Ectodermal cell (in vitro differentiated cells): ENCODE data around the gene TNFAIP8.

ENCODE experiments used
- H3K27ac ChIP-seq: 2 replicates; pipeline ENCODE4 v1.7.0; 2013; ENCODE audit warnings: mild to moderate bottlenecking, low read depth, low read length; ENCODE audit not compliant: insufficient read depth, poor library complexity, severe bottlenecking
- H3K27me3 ChIP-seq: 2 replicates; pipeline ENCODE4 v1.7.0; 2013; ENCODE audit warnings: mild to moderate bottlenecking, low read length; ENCODE audit not compliant: insufficient read depth, control insufficient read depth, poor library complexity, severe bottlenecking
- H3K36me3 ChIP-seq: one replicate; pipeline ENCODE4 v1.7.0; 2013; ENCODE audit warnings: low read length; ENCODE audit not compliant: control insufficient read depth, insufficient read depth
- H3K4me1 ChIP-seq: one replicate; pipeline ENCODE4 v1.7.0; 2013; ENCODE audit warnings: low read length; ENCODE audit not compliant: control insufficient read depth, insufficient read depth
- H3K4me3 ChIP-seq: 2 replicates; pipeline ENCODE4 v1.7.0; 2013; ENCODE audit warnings: low read depth, low read length, control low read depth; ENCODE audit not compliant: insufficient read depth
- H3K9me3 ChIP-seq: 2 replicates; pipeline ENCODE4 v1.7.0; 2013; ENCODE audit warnings: mild to moderate bottlenecking, low read length, moderate library complexity; ENCODE audit not compliant: control insufficient read depth
- WGBS, 2 experiments: methylation state at CpG; one replicate each; pipeline ENCODE4 v1.1.7; 2013; ENCODE audit warnings: missing lambda C conversion rate in 2 of 2; 5-methylcytosine and 5-hydroxymethylcytosine counted together

The TNFAIP8 gene

GRCh38 chr5:119379096-119379495 lies 23.3 kb downstream of the TNFAIP8 start:
- no peaks in the 10 kb centered on the region for H3K9me3 ChIP-seq
- no peaks in the 10 kb centered on the region for H3K36me3 ChIP-seq
- H3K4me1 ChIP-seq: no peaks in the 10 kb centered on the region
- H3K4me3 ChIP-seq: no peak overlapping the region
- no peaks in the 10 kb centered on the region for H3K27me3 ChIP-seq
- 83 to 89% methylated on average over 2 of the region's 2 CpGs for WGBS, 2 experiments
- no peak overlapping the region for H3K27ac ChIP-seq

- Histone ChIP-seq H3K36me3 (no peaks in the 10 kb centered on the region), H3K9me3 (no peaks in the 10 kb centered on the region), H3K27ac (no peak overlapping the region), H3K27me3 (no peaks in the 10 kb centered on the region), H3K4me1 (no peaks in the 10 kb centered on the region), H3K4me3 (no peak overlapping the region)
- WGBS, 2 experiments: 85 to 100% methylated on average over 2 of the region's 2 CpGs
Observed at GRCh38 chr5:119379942-119380547, 24.2 kb downstream of the TNFAIP8 start.

GRCh38 chr5:119382169-119382568 lies 26.4 kb downstream of the TNFAIP8 start:
- Histone ChIP-seq H3K4me1 (no peaks in the 10 kb centered on the region), H3K27me3 (no peaks in the 10 kb centered on the region), H3K27ac (no peak overlapping the region), H3K36me3 (no peaks in the 10 kb centered on the region), H3K9me3 (no peaks in the 10 kb centered on the region), H3K4me3 (no peak overlapping the region)
- WGBS, 2 experiments: 100% methylated on average over 1 of the region's 3 CpGs

GRCh38 chr5:119383008-119383407 lies 27.2 kb downstream of the TNFAIP8 start:
- Histone ChIP-seq H3K27ac (no peak overlapping the region), H3K27me3 (no peaks in the 10 kb centered on the region), H3K4me3 (no peak overlapping the region), H3K9me3 (no peaks in the 10 kb centered on the region), H3K4me1 (no peaks in the 10 kb centered on the region), H3K36me3 (no peaks in the 10 kb centered on the region)
- 89 to 100% methylated on average over 1 of the region's 1 CpG for WGBS, 2 experiments

GRCh38 chr5:119385136-119385535 lies 29.3 kb downstream of the TNFAIP8 start:
- H3K4me3 ChIP-seq: no peak overlapping the region
- no peaks in the 10 kb centered on the region for H3K9me3 ChIP-seq
- WGBS, 2 experiments: 63 to 74% methylated on average over 3 of the region's 3 CpGs
- H3K27ac ChIP-seq: no peak overlapping the region
- no peaks in the 10 kb centered on the region for H3K27me3 ChIP-seq
- H3K36me3 ChIP-seq: no peaks in the 10 kb centered on the region
- no peaks in the 10 kb centered on the region for H3K4me1 ChIP-seq

- no peak overlapping the region for H3K27ac ChIP-seq
- H3K4me3 ChIP-seq: no peak overlapping the region
- WGBS, 2 experiments: 93 to 98% methylated on average over 2 to 3 of the region's 3 CpGs
- no peaks in the 10 kb centered on the region for H3K4me1 ChIP-seq
- no peaks in the 10 kb centered on the region for H3K36me3 ChIP-seq
- H3K27me3 ChIP-seq: no peaks in the 10 kb centered on the region
- H3K9me3 ChIP-seq: no peaks in the 10 kb centered on the region
Observed at GRCh38 chr5:119385536-119386128, 29.8 kb downstream of the TNFAIP8 start.

GRCh38 chr5:119386596-119387344 lies 31.0 kb downstream of the TNFAIP8 start:
- H3K9me3 ChIP-seq: no peaks in the 10 kb centered on the region
- H3K4me1 ChIP-seq: no peaks in the 10 kb centered on the region
- H3K4me3 ChIP-seq: no peak overlapping the region
- 81 to 88% methylated on average over 5 to 6 of the region's 6 CpGs for WGBS, 2 experiments
- no peaks in the 10 kb centered on the region for H3K27me3 ChIP-seq
- H3K27ac ChIP-seq: no peak overlapping the region
- H3K36me3 ChIP-seq: no peaks in the 10 kb centered on the region

GRCh38 chr5:119387945-119388618 lies 32.3 kb downstream of the TNFAIP8 start:
- Histone ChIP-seq H3K27ac (no peak overlapping the region), H3K4me1 (no peaks in the 10 kb centered on the region), H3K36me3 (no peaks in the 10 kb centered on the region), H3K27me3 (no peaks in the 10 kb centered on the region), H3K4me3 (no peak overlapping the region), H3K9me3 (no peaks in the 10 kb centered on the region)
- WGBS, 2 experiments: 100% methylated on average over 1 to 2 of the region's 2 CpGs

- H3K27ac ChIP-seq: no peak overlapping the region
- H3K4me3 ChIP-seq: no peak overlapping the region
- WGBS, 2 experiments: 93% methylated on average over 5 of the region's 5 CpGs
Observed at GRCh38 chr5:119388619-119389190, 32.9 kb downstream of the TNFAIP8 start.

More at GRCh38 chr5:119388619-119389190, 32.9 kb downstream of the TNFAIP8 start:
- Histone ChIP-seq H3K36me3 (no peaks in the 10 kb centered on the region), H3K4me1 (no peaks in the 10 kb centered on the region), H3K27me3 (no peaks in the 10 kb centered on the region), H3K9me3 (no peaks in the 10 kb centered on the region)
